AG08396 (cell line): Measurements from ENCODE around the gene WIPI1.
"Not testable (repeated sequence)": the region's sequence is repeated elsewhere in the genome, so short reads cannot be mapped to it uniquely, and the experiment has no call there.

Experiments used
- DNase-seq: peaks from one replicate; pipeline ENCODE4 v3.0.0; 2012; ENCODE audit warnings: low spot score, mixed read lengths

WIPI1 gene

GRCh38 chr17:68384471-68384870, 72.8 kb downstream of the WIPI1 start:
- DNase-seq = no peak

- DNase-seq = peak; percentile 61
Measured at GRCh38 chr17:68383443-68384321, 73.6 kb downstream of the WIPI1 start.

GRCh38 chr17:68383120-68383442, 74.2 kb downstream of the WIPI1 start:
- no peak for DNase-seq

- no peak for DNase-seq
Measured at GRCh38 chr17:68382582-68383085, 74.7 kb downstream of the WIPI1 start.

GRCh38 chr17:68381076-68381900, 76.0 kb downstream of the WIPI1 start:
- DNase-seq = peak; percentile 77

GRCh38 chr17:68379692-68380677, 77.3 kb downstream of the WIPI1 start:
- no peak for DNase-seq

- no peak for DNase-seq
Measured at GRCh38 chr17:68379177-68379510, 78.2 kb downstream of the WIPI1 start.

- peak; percentile 86 for DNase-seq
Measured at GRCh38 chr17:68378268-68379176, 78.8 kb downstream of the WIPI1 start.

- no peak for DNase-seq
Measured at GRCh38 chr17:68377771-68378267, 79.5 kb downstream of the WIPI1 start.

- not testable (repeated sequence) for DNase-seq
Measured at GRCh38 chr17:68376178-68376577, 81.1 kb downstream of the WIPI1 start.

- DNase-seq = no peak
Measured at GRCh38 chr17:68375566-68375965, 81.7 kb downstream of the WIPI1 start.
